Tibial artery (tissue), 4 donors: Measurements from ENCODE around the gene DCLK1.
A peak's percentile ranks its signal among the peaks of the same experiment; 100 is the strongest.

Experiments
- DNase-seq, 2 donors: peaks; one replicate each; pipeline ENCODE4 v3.0.0-alpha.2; 2019
- H3K27ac ChIP-seq, 2 donors: fragments of 200-600 bp; sonication (generic) in 1 of 2; 1 replicate in 1 of 2; 2 replicates in 1 of 2; pipeline ENCODE4 v1.5.1; 2018 to 2019; ENCODE audit warnings: mild to moderate bottlenecking in 1 of 2
- H3K27me3 ChIP-seq, 2 donors: fragments of 200-600 bp; sonication (generic) in 1 of 2; one replicate each; pipeline versions ENCODE4 v1.5.1 to v1.6.0; 2016 to 2019
- H3K36me3 ChIP-seq, 3 donors: fragments of 200-600 bp; sonication (generic) in 2 of 3; one replicate each; pipeline ENCODE4 v1.5.1; 2016 to 2019; ENCODE audit warnings: mild to moderate bottlenecking in 2 of 3
- H3K4me1 ChIP-seq, 4 donors: fragments of 200-600 bp; sonication (generic) in 2 of 4; 1 replicate in 3 of 4; 2 replicates in 1 of 4; pipeline ENCODE4 v1.5.1; 2016 to 2019
- H3K4me3 ChIP-seq, 2 donors: fragments of 200-600 bp; sonication (generic) in 1 of 2; 1 replicate in 1 of 2; 2 replicates in 1 of 2; pipeline ENCODE4 v1.5.1; 2018 to 2019; ENCODE audit warnings: mild to moderate bottlenecking in 2 of 2
- H3K9me3 ChIP-seq, 3 donors: fragments of 200-600 bp; sonication (generic) in 1 of 3; one replicate each; pipeline ENCODE4 v1.5.1; 2016 to 2019
- CTCF ChIP-seq, 2 experiments: fragments of 200-600 bp in 1 of 2; fragments of 450-650 bp in 1 of 2; IDR thresholded peaks; one replicate each; pipeline ENCODE4 v1.5.1; 2017 to 2019; ENCODE audit warnings: antibody characterized with exemption in 2 of 2, mild to moderate bottlenecking in 1 of 2, moderate library complexity in 1 of 2
- intact Hi-C: fragments of 100-400 bp; cut with DNase I; formaldehyde crosslinking; loops from one replicate; pipeline ENCODE4 v1.15.0; 2023; ENCODE audit warnings: low total_unique reads

The DCLK1 gene

GRCh38 chr13:35822666-35823065, 308.5 kb downstream of the DCLK1 start:
- Histone ChIP-seq H3K9me3 (no peaks in the 10 kb centered on the region), H3K4me1 (peaks cover 0 to 6% (median 0%) of the 10 kb centered on the region in 4 donors), H3K27ac (no peak overlapping the region), H3K36me3 (no peaks in the 10 kb centered on the region), H3K27me3 (no peaks in the 10 kb centered on the region), H3K4me3 (no peak overlapping the region)
- intact Hi-C loops, result no loop called here
- DNase-seq, result no peak
- no peak for TF ChIP-seq CTCF (IDR thresholded peaks at IDR 0.05)

GRCh38 chr13:35818633-35819067, 312.5 kb downstream of the DCLK1 start:
- no peaks in the 10 kb centered on the region for H3K36me3 ChIP-seq
- intact Hi-C loops, result no loop called here
- peaks cover 0 to 6% (median 0%) of the 10 kb centered on the region in 4 donors for H3K4me1 ChIP-seq
- peak; percentile 66 to 71 for TF ChIP-seq CTCF (IDR thresholded peaks at IDR 0.05)
- H3K9me3 ChIP-seq, result no peaks in the 10 kb centered on the region
- no peak overlapping the region for H3K27ac ChIP-seq
- no peaks in the 10 kb centered on the region for H3K27me3 ChIP-seq
- DNase-seq, result no peak
- no peak overlapping the region for H3K4me3 ChIP-seq

- Histone ChIP-seq H3K27ac (no peak overlapping the region), H3K4me1 (peaks cover 0 to 6% (median 0%) of the 10 kb centered on the region in 4 donors), H3K27me3 (no peaks in the 10 kb centered on the region), H3K9me3 (no peaks in the 10 kb centered on the region), H3K4me3 (no peak overlapping the region), H3K36me3 (no peaks in the 10 kb centered on the region)
- intact Hi-C loops, result no loop called here
- no peak for DNase-seq
- no peak for TF ChIP-seq CTCF (IDR thresholded peaks at IDR 0.05)
Measured at GRCh38 chr13:35817642-35818607, 313.3 kb downstream of the DCLK1 start.

- intact Hi-C loops, result no loop called here
- no peaks in the 10 kb centered on the region for H3K9me3 ChIP-seq
- H3K4me1 ChIP-seq, result peaks cover 0 to 6% (median 0%) of the 10 kb centered on the region in 4 donors
- no peak overlapping the region for H3K4me3 ChIP-seq
- DNase-seq, result no peak
- TF ChIP-seq CTCF (IDR thresholded peaks at IDR 0.05), result no peak
- no peaks in the 10 kb centered on the region for H3K36me3 ChIP-seq
- no peaks in the 10 kb centered on the region for H3K27me3 ChIP-seq
- no peak overlapping the region for H3K27ac ChIP-seq
Measured at GRCh38 chr13:35814605-35815011, 316.6 kb downstream of the DCLK1 start.

GRCh38 chr13:35812736-35813135, 318.4 kb downstream of the DCLK1 start:
- H3K9me3 ChIP-seq, result no peaks in the 10 kb centered on the region
- no peak for DNase-seq
- H3K27me3 ChIP-seq, result no peaks in the 10 kb centered on the region
- H3K4me1 ChIP-seq, result no peaks in the 10 kb centered on the region
- intact Hi-C loops, result no loop called here
- H3K27ac ChIP-seq, result no peak overlapping the region
- H3K4me3 ChIP-seq, result no peak overlapping the region
- no peaks in the 10 kb centered on the region for H3K36me3 ChIP-seq
- TF ChIP-seq CTCF (IDR thresholded peaks at IDR 0.05), result no peak
